NCI-H1105 treated with DMSO at 0.1 percent for 48 hours (cell line): ENCODE data around the gene FRRS1.
"Not testable (repeated sequence)": the region's sequence is repeated elsewhere in the genome, so short reads cannot be mapped to it uniquely, and the experiment has no call there.

ENCODE experiments used
- DNase-seq: peaks from one replicate; lab custom pipeline; 2025; lab: John Stamatoyannopoulos, UW

FRRS1 gene

DNA sequence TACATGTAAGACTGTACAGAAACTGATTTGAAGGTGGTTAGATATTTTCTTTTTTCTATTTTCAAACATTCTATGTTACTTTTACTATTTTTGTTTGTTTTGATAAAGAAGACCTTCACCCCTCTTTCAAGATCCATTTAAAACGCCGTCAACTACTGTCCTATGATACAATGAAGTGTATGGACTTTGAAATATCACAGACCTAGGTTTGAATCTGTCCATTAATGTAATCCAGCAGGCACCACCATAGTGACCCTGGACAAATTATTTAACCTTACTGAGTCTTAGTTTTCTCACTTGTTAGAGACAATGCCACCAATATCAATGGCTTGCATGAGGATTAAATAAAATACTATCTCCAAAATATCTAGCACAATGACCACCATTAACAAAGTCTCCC, 2.0 kb downstream of the FRRS1 start:
- DNase-seq: no peak

DNA sequence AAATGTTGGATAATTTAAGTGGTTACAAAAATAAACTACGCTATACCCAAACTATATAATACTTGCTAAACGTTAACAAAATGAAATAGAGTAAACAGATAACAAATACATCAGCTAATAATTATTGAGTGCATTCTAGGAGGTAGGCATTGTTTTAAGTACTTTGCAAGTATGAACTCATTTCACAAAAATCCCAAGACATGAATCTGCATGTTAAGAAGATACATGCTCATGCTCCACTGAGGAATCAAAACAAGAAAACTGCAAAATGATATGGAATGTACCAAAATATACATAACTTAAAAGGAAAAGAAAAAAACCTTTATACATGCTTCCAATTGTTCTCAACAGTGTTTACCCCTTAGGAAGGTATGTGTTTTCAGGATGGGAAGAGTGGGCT, 2.5 kb downstream of the FRRS1 start:
- no peak for DNase-seq

DNA sequence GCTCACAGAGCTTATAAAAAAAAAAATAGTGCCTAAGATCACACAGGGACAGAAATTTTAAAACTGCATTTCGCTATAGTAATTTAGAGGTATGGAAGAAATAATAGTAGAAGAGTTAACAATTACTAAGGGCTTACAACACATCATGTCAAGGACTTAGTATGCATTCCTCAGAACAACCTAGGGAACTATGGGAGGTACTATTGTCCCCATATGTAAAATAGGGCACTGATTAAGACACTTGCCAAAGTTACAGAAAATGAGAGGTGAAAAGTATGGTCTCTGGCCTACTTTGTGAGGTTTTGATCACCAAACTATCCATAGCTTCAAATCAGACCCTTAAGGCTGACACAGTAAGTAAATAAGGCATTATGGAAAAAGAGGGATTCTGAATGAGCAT, 4.7 kb downstream of the FRRS1 start:
- DNase-seq: no peak

- no peak for DNase-seq
Measured at GRCh38 chr1:99759518-99760160, 6.8 kb downstream of the FRRS1 start.

GRCh38 chr1:99758686-99759517, 7.5 kb downstream of the FRRS1 start:
- not testable (repeated sequence) for DNase-seq

- no peak for DNase-seq
Measured at GRCh38 chr1:99758073-99758511, 8.3 kb downstream of the FRRS1 start.

GRCh38 chr1:99756598-99756997, 9.8 kb downstream of the FRRS1 start:
- DNase-seq: no peak

DNA sequence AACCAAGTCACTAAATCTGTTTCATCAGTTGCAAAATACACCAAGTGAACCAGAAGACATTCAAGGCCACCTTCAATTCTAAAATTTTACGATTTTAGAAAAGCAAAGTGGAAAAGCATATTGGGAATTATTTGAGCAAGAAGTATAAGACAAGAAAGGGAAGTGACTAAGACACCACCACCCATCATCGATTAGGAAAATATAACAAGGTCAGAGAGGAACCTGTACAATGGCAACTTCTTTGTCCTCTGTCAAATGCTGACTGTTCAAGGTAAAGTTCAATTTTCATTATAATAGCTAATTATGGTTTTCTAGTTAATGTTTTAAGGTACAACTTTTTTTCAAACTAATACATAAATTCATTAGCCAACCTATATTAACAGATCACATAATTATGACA, 10.8 kb downstream of the FRRS1 start:
- no peak for DNase-seq

DNA sequence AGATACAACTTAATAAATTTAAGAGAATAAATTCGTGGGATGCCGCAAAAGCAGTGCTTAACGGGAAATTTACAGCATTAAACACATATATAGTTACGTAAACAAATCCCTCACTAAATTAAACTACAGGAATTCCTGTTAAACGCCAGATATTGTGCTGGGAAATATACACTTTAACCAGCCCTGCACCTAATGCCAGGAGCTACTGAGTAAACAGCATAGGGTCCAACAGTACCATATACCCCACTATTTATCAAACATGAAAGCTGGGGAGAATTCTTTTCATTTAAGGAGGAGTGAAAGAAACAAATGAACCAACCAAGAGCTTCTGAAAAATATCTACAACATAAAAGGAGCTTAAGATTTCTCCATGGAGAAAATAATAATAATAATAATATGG, 11.7 kb downstream of the FRRS1 start:
- no peak for DNase-seq

- no peak for DNase-seq
Measured at GRCh38 chr1:99754055-99754626, 12.3 kb downstream of the FRRS1 start.

DNA sequence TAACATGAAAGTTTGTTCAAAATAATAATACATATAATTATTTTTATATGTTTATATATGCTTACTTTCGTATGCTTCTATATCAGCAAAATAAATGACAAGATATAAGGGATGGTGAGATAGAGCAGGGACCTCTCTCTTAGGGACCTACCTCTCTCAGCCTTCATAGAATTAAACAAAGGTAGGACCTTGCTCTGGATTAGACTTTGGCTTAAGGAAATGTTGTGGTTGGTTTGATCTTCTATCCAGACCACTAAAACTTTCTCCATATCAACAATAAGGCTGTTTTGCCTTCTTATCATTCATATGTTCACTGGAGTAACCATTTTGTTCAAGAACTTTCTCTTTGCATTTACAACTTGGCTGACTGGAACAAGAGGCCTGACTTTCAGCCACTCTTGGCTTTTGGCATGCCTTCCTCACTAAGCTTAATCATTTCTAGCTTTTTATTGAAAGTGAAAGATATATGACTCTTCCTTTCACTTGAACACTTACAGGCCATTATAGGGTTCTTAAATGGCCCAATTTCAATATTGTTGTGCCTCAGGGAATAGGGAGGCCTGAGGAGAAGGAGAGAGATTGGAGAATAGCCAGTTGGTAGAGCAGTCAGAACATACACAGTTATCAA, 14.4 kb downstream of the FRRS1 start:
- DNase-seq: no peak

DNA sequence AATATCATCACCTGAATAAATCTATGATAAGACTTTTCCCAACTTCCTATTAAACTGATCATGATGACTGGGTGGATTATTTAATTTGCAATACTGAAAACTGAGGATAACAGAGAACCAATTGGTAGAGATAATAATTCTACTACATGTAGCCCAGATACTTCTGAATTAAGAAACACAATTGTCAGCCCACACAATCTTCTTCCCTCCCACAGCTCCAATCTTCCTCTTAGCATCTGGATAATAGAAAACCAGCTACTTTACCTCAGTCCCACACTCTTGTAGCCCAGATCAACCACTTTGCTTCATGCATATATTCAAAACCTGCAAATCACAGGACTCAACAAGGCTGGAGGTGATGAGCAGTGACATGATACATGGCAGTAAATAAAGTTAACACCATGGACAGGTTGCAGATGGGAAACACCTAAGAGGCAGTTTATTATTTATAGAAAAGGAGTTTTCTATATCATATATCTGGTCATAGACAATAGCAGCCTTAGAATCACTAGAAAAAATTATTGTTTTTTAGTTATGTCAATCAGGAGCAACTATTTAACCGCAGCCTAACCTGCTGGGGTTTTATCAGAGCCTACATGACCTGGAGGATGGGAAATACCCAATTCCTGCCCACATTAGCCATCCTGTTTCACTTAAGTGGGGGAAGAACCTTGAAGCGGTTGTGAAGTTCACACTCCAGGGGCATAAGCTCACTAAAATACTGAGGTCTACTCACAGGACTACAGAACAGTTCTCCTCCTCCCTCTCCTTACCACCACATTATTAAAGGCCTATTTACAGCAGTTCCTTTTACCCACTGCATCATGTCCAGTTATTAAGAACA, 16.7 kb downstream of the FRRS1 start:
- DNase-seq: no peak

DNA sequence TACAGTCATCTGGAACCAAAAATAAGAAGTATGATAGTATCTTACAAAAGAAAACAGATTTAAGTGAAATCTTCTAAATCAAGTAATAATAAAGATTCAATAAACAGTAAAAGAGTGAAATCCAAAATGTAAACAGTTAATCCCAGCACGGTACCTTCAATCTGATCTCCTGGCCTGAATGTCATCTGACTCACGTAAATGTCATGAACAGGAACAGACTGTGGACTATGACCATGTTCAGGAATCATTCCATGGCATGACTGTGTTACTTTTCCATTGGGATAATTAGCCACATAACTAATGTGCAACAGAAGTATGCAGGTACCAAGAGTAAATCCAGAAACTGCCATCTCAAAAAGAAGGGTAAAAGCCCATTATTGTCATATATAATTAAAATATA, 18.0 kb downstream of the FRRS1 start:
- DNase-seq: no peak

DNA sequence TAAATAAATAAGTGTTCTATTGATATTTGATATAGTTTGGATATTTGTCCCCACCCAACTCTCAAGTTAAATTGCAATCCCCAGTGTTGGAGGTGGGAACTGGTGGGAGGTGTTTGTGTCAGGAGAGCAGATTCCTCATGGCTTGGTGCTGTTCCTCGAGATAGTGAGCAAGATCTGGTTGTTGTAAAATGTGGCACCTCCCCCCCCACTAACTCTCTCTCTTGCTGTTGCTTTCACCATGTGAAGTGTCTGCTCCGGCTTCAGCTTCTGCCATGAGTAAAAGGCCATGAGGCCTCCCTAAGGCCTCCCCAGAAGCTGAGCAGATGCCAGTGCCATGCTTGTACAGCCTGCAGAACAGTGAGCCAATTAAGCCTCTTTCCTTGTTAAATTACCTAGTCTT, 20.8 kb downstream of the FRRS1 start:
- no peak for DNase-seq

DNA sequence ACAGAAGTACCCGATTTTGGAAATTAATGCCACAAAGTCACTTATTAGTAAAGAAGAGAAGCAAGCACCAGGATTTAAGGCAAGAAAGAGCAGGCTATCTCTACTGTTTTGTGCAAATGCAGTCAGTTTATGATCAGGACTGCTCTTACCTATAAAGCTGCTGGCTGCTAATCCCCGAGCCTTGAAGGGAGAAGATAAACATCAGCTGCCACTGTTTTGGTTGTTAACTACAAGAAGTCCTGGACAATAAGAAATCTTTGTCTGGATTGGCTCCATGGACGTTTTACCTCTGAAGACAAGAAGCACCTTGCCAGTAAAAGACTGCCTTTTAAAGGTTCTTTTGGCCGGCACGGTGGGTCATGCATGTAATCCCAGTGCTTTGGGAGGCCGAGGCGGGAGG, 21.4 kb downstream of the FRRS1 start:
- no peak for DNase-seq

- no peak for DNase-seq
Measured at GRCh38 chr1:99740141-99740540, 26.3 kb downstream of the FRRS1 start.

DNA sequence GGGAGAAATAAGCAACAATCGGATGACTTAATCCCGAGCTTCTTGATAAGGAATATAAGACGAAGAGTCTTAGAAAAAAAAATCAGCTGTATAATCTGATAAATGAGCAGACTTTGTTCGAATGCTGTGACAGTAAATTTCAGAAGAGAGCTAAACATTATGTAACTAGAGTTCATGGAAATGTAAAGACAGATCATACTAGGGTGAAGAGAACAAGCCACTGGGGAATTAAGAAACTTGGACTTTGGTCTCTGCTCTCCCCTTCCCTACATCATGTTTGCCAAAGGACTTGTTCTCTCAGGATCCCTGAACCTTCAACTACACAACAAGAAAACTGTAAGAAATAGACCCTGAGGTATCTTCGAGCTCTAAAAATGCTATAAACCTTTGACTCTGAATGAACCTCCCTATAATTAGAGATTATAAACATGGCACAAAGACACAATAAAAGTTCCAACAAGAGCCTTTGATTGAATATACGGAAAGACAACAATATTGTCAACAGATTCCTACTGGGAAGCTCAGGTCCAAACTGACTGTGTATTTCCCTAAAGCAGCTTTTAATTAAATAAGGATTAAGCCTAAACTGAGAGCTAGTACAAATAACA, 27.5 kb downstream of the FRRS1 start:
- no peak for DNase-seq

- peak; percentile 73 for DNase-seq
Measured at GRCh38 chr1:99737016-99737415, 29.4 kb downstream of the FRRS1 start.

DNA sequence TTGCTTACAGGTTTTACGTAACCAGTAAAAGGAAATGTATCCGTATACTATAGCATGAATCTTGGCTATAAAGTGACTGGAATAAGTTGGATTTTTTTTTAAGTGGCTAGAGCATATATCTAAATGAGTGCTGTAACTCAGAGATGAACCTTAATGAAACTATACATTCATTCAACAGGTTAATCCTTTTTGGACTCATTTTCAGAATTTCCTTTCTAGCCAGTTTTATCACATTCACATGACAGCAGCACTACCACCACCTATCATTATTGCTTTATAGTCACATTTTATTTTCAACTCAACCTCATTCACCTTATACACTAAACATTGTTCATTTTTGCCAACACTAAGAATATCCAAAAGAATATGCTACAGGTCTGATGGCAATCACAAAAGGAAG, 30.6 kb downstream of the FRRS1 start:
- DNase-seq: no peak

DNA sequence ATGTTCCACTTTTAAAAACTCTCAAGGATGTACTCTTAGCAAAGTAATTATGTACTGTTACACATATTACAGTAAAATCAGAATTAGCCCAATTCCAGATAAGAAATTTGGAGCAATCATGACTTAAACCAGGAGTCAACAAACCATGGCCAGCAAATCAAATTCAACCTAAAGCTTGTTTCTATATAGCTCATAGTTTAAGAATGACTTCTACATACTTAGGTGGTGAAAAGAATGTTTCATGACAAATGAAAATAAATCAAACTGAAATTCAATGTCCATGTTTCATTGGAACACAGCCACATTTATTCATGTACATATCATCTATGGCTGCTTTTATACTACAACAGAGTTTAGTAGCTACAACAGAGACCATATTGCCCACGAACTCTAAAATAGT, 35.1 kb downstream of the FRRS1 start:
- no peak for DNase-seq

DNA sequence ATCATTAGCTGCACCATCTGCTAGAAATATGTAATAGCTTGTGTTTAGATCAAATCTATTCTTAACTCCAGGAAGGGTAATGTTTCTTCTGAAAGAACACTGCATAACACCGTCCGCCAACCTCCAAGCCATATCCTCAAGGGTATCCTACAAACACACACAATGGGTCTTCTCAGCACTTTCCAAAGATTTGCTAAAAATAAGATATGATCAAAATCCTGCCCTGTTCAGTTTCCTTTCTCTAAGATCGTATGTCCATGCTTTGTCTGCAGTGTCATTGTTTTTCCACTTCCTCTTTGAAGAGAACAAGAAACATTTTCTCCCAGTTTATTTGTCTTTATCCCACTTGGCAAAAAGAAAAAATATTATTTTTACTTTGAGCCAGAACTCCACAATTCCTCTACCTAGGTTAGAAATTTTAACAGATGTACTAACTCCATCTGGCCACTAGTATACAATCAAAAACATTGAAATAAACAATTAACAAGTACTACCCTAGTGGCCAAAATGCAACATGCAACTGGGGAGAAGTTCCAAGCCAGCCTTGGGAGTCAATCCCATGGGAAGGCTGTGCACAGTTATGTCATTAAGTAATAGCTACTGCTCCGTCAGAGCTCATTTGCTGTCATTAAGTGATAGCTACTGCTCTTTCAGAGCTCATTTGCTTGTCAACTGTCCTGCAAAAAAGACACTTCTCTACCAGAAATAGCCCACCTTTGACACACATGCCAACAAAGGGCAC, 37.8 kb downstream of the FRRS1 start:
- DNase-seq: no peak
